GM12878 (cell line): ENCODE data around the gene FBXL3. TPM values are rescaled to one million over a fixed set of nuclear protein-coding genes. Genes with fewer than 3 reads are reported as not detected.

Source experiments
- ATAC-seq: fragments of 200-7000 bp; cut with Tn5 transposase; 3 replicates; pipeline ENCODE4 v1.9.1; 2020; ENCODE audit warnings: mild to moderate bottlenecking, moderate library complexity
- BruUV-seq: library from RNA; stranded (reverse); fragments of 400-500 nt; replicated peaks from 2 replicates; lab custom pipeline; 2021; lab: Mats Ljungman, UMichigan
- CTCF ChIA-PET: fragments of 300-600 bp; sonication (Branson Sonifier 250); formaldehyde crosslinking; extraction: SDS; loops from one replicate; lab custom pipeline; 2021; ENCODE audit warnings: inconsistent platforms; lab: Yijun Ruan, JAX
- POLR2A ChIA-PET: fragments of 350-600 bp; formaldehyde crosslinking; extraction: SDS; loops from one replicate; lab custom pipeline; 2021; ENCODE audit warnings: inconsistent platforms; lab: Charles Lee
- RAD21 ChIA-PET: fragments of 300-600 bp; sonication (Branson Sonifier 250); formaldehyde crosslinking; loops from one replicate; lab custom pipeline; 2023; ENCODE audit warnings: antibody characterized with exemption; ENCODE audit not compliant: unreplicated experiment; lab: Charles Lee
- SMC1A ChIA-PET: fragments of 300-600 bp; sonication (Branson Sonifier 250); formaldehyde crosslinking; loops from one replicate; lab custom pipeline; 2023; ENCODE audit not compliant: unreplicated experiment, uncharacterized antibody; lab: Charles Lee
- DNase-seq: peaks from one replicate; pipeline ENCODE4 v3.0.0-alpha.2; 2011; ENCODE audit warnings: low read depth, low spot score
- FAIRE-seq: peaks from 3 replicates; lab custom pipeline; 2011; peaks lifted over from hg19 to GRCh38; lab: Jason Lieb, UNC
- H2AFZ ChIP-seq: 2 replicates; pipeline ENCODE4 v1.6.0; 2011; ENCODE audit warnings: low read depth, low read length, control low read depth; ENCODE audit not compliant: control insufficient read depth
- H3K27ac ChIP-seq: 2 replicates; pipeline ENCODE4 v1.5.1; 2011; ENCODE audit warnings: control low read depth; ENCODE audit not compliant: control insufficient read depth, insufficient read depth
- H3K27me3 ChIP-seq, 2 experiments: replicated peaks in 1 of 2; 2 replicates each; pipeline versions ENCODE4 v1.6.0 to v1.6.1; 2011; ENCODE audit warnings: low read length in 1 of 2; ENCODE audit not compliant: control insufficient read depth in 2 of 2, insufficient read depth in 2 of 2
- H3K36me3 ChIP-seq, 2 experiments: 2 replicates each; pipeline ENCODE4 v1.5.1; 2011; ENCODE audit warnings: low read length in 1 of 2; ENCODE audit not compliant: control insufficient read depth in 2 of 2, insufficient read depth in 2 of 2
- H3K4me1 ChIP-seq: 2 replicates; pipeline ENCODE4 v1.6.1; 2011; ENCODE audit warnings: mild to moderate bottlenecking, low read length, moderate library complexity, mixed read lengths; ENCODE audit not compliant: control insufficient read depth, insufficient read depth
- H3K4me2 ChIP-seq: 2 replicates; pipeline ENCODE4 v1.6.0; 2011; ENCODE audit warnings: control low read depth; ENCODE audit not compliant: control insufficient read depth, insufficient read depth
- H3K4me3 ChIP-seq: fragments of 200-600 bp; sonication (generic); 2 replicates; pipeline ENCODE4 v1.5.1; 2016
- H3K79me2 ChIP-seq: 2 replicates; pipeline ENCODE4 v1.6.0; 2011; ENCODE audit warnings: low read length; ENCODE audit not compliant: control insufficient read depth, insufficient read depth
- H3K9ac ChIP-seq: 2 replicates; pipeline ENCODE4 v1.8.0; 2011; ENCODE audit warnings: low read length, control low read depth, mixed read lengths; ENCODE audit not compliant: control insufficient read depth, insufficient read depth
- H3K9me3 ChIP-seq: replicated peaks from 3 replicates; pipeline ENCODE4 v1.5.1; 2011; ENCODE audit warnings: mild to moderate bottlenecking, low read length; ENCODE audit not compliant: control insufficient read depth, insufficient read depth
- H4K20me1 ChIP-seq: 2 replicates; pipeline ENCODE4 v1.6.0; 2011; ENCODE audit not compliant: control insufficient read depth, insufficient read depth
- CHD1 ChIP-seq: IDR thresholded peaks from 2 replicates; pipeline ENCODE4 v1.6.1; 2012; ENCODE audit warnings: low read depth, low read length, improper control_type of control experiment
- CHD2 ChIP-seq: IDR thresholded peaks from 2 replicates; pipeline ENCODE4 v1.6.1; 2011; ENCODE audit warnings: low read depth, low read length, improper control_type of control experiment, borderline replicate concordance
- FOXM1 ChIP-seq: IDR thresholded peaks from 2 replicates; pipeline ENCODE4 v1.6.1; 2012; ENCODE audit warnings: low read depth, mild to moderate bottlenecking, inconsistent platforms, low read length, moderate library complexity
- RELA ChIP-seq: fragments of 450-650 bp; IDR thresholded peaks from 2 replicates; pipeline ENCODE4 v1.8.0; 2014; ENCODE audit warnings: borderline replicate concordance; ENCODE audit not compliant: partially characterized antibody
- SIN3A ChIP-seq: IDR thresholded peaks from 2 replicates; pipeline ENCODE4 v1.6.1; 2012; ENCODE audit warnings: low read depth, low read length, improper control_type of control experiment
- TCF12 ChIP-seq: IDR thresholded peaks from 2 replicates; pipeline ENCODE4 v1.6.1; 2011; ENCODE audit warnings: low read depth, mild to moderate bottlenecking, low read length
- TCF3 ChIP-seq: IDR thresholded peaks from 2 replicates; pipeline ENCODE4 v1.6.1; 2012; ENCODE audit warnings: low read depth, mild to moderate bottlenecking, low read length, borderline replicate concordance; ENCODE audit not compliant: insufficient read depth
- WGBS: methylation state at CpG from one replicate; pipeline ENCODE4 v1.1.6; 2016; ENCODE audit warnings: low lambda C conversion rate; ENCODE audit not compliant: insufficient replicate concordance, insufficient coverage; ENCODE audit errors: missing lambda C conversion rate; 5-methylcytosine and 5-hydroxymethylcytosine counted together
- in situ Hi-C: fragments of 300-500 bp; cut with MboI; formaldehyde crosslinking; loops from 9 replicates; pipeline ENCODE4 v1.14.3; 2018; ENCODE audit warnings: mixed read lengths
- intact Hi-C: fragments of 100-400 bp; cut with micrococcal nuclease; formaldehyde crosslinking; loops from one replicate; pipeline ENCODE4 v1.14.2; 2022; ENCODE audit not compliant: unreplicated experiment
- polyA plus RNA-seq, 11 experiments: library from polyadenylated mRNA; depleted of rRNA in 4 of 11; unstranded in 6 of 11; stranded (reverse) in 5 of 11; fragments of >200 nt; fragmentation: Nextera tagmentation in 4 of 11; fragmentation: Illumina TruSeq in 1 of 11; extraction: Ambion mirVana in 4 of 11; extraction: Trizol in 1 of 11; gene quantifications; 1 replicate in 1 of 11; 2 replicates in 10 of 11; pipeline versions ENCODE4 v1.2.1 to v1.2.3, GENCODE V29; 2011 to 2016; ENCODE audit warnings: inconsistent platforms in 2 of 11, missing spikeins in 2 of 11, low read depth in 1 of 11
- total RNA-seq, 4 experiments: library from RNA; depleted of rRNA in 3 of 4; stranded (reverse); fragments of >200 nt in 3 of 4; fragmentation: Illumina TruSeq in 1 of 4; extraction: Trizol in 1 of 4; gene quantifications; 2 replicates each; pipeline versions ENCODE4 v1.2.1 to v1.2.3, GENCODE V29; 2013 to 2021
- TF ChIP-seq, protein P1 (sequence below): IDR thresholded peaks from 2 replicates; pipeline ENCODE4 v1.6.1; 2011; ENCODE audit warnings: low read depth, low read length, improper control_type of control experiment, borderline replicate concordance
- TF ChIP-seq, protein P2 (sequence below): fragments of 450-650 bp; IDR thresholded peaks from 2 replicates; pipeline ENCODE4 v1.6.1; 2017; ENCODE audit warnings: antibody characterized with exemption, mild to moderate bottlenecking, moderate library complexity
- TF ChIP-seq, protein P3 (sequence below): IDR thresholded peaks from 2 replicates; pipeline ENCODE4 v1.6.1; 2012; ENCODE audit warnings: low read depth, low read length, improper control_type of control experiment
- TF ChIP-seq, protein P4 (sequence below): IDR thresholded peaks from 2 replicates; pipeline ENCODE4 v1.6.1; 2012; ENCODE audit warnings: improper control_type of control experiment, low read depth, low read length; ENCODE audit not compliant: insufficient replicate concordance

Gene FBXL3
- total and polyA plus RNA-seq, 10 of the 15 experiments (the other 5 are each of a cell fraction or from before 2014, with no cell fraction given), result 9.0 to 26.4 (median 19.7) TPM

DNA sequence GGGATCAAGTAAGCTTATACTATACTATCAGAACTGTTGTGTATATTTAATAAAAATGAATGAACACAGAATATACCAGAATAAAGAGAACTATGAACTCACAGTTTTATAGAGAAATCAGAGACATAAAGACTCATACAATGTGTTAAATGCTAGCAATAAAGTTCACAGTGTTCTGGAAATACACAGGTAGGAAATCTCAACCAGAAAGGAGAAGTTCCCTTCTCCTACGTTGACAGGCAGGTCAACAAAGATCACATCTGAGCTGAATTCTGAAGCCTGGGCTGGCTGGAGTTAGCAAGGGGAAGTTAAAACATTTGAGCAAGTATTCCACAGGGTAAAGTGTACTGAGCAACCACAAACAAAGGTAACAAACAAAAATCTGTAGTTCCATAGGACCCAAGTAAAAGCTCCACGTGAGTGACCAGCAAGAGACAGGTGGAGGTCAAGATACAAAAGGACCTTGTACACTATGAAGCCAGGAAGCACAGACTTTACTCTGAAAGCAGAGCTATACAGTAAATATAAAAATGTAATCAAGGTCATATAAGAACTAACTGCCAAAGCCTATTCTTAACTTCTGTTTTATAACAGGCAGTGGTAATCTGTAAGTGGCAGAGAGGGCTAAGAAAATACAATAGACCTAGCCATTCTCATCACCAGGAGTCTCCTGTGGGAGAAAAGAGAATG is 13.0 kb downstream of the FBXL3 start:
- H3K27ac ChIP-seq, result no peak overlapping the region
- FAIRE-seq (no peak), DNase-seq (no peak), ATAC-seq (no peak)
- no peak overlapping the region for H3K4me2 ChIP-seq
- H3K9ac ChIP-seq, result no peak overlapping the region
- no peaks in the 10 kb centered on the region for H4K20me1 ChIP-seq
- H2AFZ ChIP-seq, result no peak overlapping the region
- in situ Hi-C loops (loop anchor here (25.0 kb wide), 1 partner anchor 1623 kb away; no protein-coding TSS in a partner anchor), intact Hi-C loops (no loop called here)
- WGBS, result 40% methylated on average over 2 of the region's 2 CpGs
- no peak overlapping the region for H3K4me3 ChIP-seq
- RAD21 ChIA-PET, result no interaction called here
- CTCF ChIA-PET, result interaction anchor here (1.2 to 1.9 kb wide), 5 partner anchors 9 to 40 kb away, joined by 3 to 13 read pairs (median 4); no protein-coding TSS in a partner anchor
- POLR2A ChIA-PET, result interaction anchor here (0.5 kb wide), 1 partner anchor 14 kb away, joined by 3 read pairs; no protein-coding TSS in a partner anchor
- no peaks in the 10 kb centered on the region for H3K27me3 ChIP-seq
- no peaks in the 10 kb centered on the region for H3K9me3 ChIP-seq
- no TSS peak for BruUV-seq
- H3K4me1 ChIP-seq, result peaks cover 4% of the 10 kb centered on the region; the same call in 1 of the 2 replicates
- SMC1A ChIA-PET, result interaction anchor here (0.7 to 2.0 kb wide), 4 partner anchors 11 to 485 kb away, joined by 3 to 8 read pairs (median 4); no protein-coding TSS in a partner anchor
- H3K79me2 ChIP-seq, result peaks cover 3% of the 10 kb centered on the region
- peaks cover 8 to 46% of the 10 kb centered on the region in 2 experiments for H3K36me3 ChIP-seq
- no peak for TF ChIP-seq SIN3A
- TF ChIP-seq CHD2, result no peak
- TF ChIP-seq, protein P1, sequence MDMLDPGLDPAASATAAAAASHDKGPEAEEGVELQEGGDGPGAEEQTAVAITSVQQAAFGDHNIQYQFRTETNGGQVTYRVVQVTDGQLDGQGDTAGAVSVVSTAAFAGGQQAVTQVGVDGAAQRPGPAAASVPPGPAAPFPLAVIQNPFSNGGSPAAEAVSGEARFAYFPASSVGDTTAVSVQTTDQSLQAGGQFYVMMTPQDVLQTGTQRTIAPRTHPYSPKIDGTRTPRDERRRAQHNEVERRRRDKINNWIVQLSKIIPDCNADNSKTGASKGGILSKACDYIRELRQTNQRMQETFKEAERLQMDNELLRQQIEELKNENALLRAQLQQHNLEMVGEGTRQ, result no peak
- TF ChIP-seq CHD1, result no peak
- TF ChIP-seq, protein P2, sequence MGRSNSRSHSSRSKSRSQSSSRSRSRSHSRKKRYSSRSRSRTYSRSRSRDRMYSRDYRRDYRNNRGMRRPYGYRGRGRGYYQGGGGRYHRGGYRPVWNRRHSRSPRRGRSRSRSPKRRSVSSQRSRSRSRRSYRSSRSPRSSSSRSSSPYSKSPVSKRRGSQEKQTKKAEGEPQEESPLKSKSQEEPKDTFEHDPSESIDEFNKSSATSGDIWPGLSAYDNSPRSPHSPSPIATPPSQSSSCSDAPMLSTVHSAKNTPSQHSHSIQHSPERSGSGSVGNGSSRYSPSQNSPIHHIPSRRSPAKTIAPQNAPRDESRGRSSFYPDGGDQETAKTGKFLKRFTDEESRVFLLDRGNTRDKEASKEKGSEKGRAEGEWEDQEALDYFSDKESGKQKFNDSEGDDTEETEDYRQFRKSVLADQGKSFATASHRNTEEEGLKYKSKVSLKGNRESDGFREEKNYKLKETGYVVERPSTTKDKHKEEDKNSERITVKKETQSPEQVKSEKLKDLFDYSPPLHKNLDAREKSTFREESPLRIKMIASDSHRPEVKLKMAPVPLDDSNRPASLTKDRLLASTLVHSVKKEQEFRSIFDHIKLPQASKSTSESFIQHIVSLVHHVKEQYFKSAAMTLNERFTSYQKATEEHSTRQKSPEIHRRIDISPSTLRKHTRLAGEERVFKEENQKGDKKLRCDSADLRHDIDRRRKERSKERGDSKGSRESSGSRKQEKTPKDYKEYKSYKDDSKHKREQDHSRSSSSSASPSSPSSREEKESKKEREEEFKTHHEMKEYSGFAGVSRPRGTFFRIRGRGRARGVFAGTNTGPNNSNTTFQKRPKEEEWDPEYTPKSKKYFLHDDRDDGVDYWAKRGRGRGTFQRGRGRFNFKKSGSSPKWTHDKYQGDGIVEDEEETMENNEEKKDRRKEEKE, result no peak
- TF ChIP-seq TCF3, result no peak
- TF ChIP-seq, protein P3, sequence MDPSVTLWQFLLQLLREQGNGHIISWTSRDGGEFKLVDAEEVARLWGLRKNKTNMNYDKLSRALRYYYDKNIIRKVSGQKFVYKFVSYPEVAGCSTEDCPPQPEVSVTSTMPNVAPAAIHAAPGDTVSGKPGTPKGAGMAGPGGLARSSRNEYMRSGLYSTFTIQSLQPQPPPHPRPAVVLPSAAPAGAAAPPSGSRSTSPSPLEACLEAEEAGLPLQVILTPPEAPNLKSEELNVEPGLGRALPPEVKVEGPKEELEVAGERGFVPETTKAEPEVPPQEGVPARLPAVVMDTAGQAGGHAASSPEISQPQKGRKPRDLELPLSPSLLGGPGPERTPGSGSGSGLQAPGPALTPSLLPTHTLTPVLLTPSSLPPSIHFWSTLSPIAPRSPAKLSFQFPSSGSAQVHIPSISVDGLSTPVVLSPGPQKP, result no peak
- TF ChIP-seq FOXM1, result no peak
- TF ChIP-seq RELA, result no peak
- TF ChIP-seq TCF12, result no peak
- TF ChIP-seq, protein P4, sequence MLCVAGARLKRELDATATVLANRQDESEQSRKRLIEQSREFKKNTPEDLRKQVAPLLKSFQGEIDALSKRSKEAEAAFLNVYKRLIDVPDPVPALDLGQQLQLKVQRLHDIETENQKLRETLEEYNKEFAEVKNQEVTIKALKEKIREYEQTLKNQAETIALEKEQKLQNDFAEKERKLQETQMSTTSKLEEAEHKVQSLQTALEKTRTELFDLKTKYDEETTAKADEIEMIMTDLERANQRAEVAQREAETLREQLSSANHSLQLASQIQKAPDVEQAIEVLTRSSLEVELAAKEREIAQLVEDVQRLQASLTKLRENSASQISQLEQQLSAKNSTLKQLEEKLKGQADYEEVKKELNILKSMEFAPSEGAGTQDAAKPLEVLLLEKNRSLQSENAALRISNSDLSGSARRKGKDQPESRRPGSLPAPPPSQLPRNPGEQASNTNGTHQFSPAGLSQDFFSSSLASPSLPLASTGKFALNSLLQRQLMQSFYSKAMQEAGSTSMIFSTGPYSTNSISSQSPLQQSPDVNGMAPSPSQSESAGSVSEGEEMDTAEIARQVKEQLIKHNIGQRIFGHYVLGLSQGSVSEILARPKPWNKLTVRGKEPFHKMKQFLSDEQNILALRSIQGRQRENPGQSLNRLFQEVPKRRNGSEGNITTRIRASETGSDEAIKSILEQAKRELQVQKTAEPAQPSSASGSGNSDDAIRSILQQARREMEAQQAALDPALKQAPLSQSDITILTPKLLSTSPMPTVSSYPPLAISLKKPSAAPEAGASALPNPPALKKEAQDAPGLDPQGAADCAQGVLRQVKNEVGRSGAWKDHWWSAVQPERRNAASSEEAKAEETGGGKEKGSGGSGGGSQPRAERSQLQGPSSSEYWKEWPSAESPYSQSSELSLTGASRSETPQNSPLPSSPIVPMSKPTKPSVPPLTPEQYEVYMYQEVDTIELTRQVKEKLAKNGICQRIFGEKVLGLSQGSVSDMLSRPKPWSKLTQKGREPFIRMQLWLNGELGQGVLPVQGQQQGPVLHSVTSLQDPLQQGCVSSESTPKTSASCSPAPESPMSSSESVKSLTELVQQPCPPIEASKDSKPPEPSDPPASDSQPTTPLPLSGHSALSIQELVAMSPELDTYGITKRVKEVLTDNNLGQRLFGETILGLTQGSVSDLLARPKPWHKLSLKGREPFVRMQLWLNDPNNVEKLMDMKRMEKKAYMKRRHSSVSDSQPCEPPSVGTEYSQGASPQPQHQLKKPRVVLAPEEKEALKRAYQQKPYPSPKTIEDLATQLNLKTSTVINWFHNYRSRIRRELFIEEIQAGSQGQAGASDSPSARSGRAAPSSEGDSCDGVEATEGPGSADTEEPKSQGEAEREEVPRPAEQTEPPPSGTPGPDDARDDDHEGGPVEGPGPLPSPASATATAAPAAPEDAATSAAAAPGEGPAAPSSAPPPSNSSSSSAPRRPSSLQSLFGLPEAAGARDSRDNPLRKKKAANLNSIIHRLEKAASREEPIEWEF, result no peak
